Tibial nerve (tissue), 3 donors: ENCODE measurements around the gene YRDC.

ENCODE experiments used
- POLR2A ChIP-seq, 2 donors: fragments of 450-650 bp; IDR thresholded peaks; one replicate each; pipeline ENCODE4 v1.6.1; 2017; ENCODE audit warnings: antibody characterized with exemption in 2 of 2, mild to moderate bottlenecking in 2 of 2, moderate library complexity in 2 of 2
- TF ChIP-seq, protein P1 (sequence below), 5 experiments: fragments of 200-600 bp in 3 of 5; fragments of 450-650 bp in 2 of 5; sonication (generic) in 3 of 5; IDR thresholded peaks; one replicate each; pipeline ENCODE4 v1.5.1; 2016 to 2019; ENCODE audit warnings: antibody characterized with exemption in 5 of 5, mild to moderate bottlenecking in 3 of 5, moderate library complexity in 2 of 5

DNA sequence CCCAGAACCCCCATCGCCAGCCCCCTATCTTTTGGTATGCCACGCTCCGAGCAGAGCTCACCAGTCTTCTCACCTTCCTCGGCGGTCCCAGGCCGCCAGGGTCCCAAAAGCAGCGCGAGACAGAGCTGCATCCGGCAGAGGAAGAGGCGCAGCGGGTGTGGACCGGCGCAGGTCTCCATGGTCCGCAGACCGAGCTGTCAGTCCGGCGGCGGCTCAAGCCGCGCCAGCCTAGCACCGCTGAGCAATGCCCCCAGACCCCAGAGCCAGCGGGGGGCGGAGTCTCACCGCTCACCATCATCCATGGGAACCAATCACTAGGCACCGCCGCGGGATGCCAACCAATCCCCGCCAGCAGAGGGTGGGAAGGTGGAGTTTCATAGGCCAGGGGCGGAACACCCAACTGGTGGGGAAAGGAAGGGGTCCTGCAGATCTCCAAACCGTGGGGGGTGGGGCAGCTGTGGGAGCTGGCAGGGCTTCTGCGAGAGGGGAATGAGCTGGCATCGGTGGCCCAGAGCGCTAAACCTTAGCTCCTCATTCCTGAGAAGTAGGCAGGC, 43.0 kb downstream of the YRDC start, which contains the start of gene EPHA10:
- TF ChIP-seq, protein P1, sequence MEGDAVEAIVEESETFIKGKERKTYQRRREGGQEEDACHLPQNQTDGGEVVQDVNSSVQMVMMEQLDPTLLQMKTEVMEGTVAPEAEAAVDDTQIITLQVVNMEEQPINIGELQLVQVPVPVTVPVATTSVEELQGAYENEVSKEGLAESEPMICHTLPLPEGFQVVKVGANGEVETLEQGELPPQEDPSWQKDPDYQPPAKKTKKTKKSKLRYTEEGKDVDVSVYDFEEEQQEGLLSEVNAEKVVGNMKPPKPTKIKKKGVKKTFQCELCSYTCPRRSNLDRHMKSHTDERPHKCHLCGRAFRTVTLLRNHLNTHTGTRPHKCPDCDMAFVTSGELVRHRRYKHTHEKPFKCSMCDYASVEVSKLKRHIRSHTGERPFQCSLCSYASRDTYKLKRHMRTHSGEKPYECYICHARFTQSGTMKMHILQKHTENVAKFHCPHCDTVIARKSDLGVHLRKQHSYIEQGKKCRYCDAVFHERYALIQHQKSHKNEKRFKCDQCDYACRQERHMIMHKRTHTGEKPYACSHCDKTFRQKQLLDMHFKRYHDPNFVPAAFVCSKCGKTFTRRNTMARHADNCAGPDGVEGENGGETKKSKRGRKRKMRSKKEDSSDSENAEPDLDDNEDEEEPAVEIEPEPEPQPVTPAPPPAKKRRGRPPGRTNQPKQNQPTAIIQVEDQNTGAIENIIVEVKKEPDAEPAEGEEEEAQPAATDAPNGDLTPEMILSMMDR (IDR thresholded peaks at IDR 0.05) = no peak
- TF ChIP-seq POLR2A (IDR thresholded peaks at IDR 0.05) = no peak
